ENCODE measurements around the gene AOC2.

AOC2 gene, protein sequence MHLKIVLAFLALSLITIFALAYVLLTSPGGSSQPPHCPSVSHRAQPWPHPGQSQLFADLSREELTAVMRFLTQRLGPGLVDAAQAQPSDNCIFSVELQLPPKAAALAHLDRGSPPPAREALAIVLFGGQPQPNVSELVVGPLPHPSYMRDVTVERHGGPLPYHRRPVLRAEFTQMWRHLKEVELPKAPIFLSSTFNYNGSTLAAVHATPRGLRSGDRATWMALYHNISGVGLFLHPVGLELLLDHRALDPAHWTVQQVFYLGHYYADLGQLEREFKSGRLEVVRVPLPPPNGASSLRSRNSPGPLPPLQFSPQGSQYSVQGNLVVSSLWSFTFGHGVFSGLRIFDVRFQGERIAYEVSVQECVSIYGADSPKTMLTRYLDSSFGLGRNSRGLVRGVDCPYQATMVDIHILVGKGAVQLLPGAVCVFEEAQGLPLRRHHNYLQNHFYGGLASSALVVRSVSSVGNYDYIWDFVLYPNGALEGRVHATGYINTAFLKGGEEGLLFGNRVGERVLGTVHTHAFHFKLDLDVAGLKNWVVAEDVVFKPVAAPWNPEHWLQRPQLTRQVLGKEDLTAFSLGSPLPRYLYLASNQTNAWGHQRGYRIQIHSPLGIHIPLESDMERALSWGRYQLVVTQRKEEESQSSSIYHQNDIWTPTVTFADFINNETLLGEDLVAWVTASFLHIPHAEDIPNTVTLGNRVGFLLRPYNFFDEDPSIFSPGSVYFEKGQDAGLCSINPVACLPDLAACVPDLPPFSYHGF

DNA sequence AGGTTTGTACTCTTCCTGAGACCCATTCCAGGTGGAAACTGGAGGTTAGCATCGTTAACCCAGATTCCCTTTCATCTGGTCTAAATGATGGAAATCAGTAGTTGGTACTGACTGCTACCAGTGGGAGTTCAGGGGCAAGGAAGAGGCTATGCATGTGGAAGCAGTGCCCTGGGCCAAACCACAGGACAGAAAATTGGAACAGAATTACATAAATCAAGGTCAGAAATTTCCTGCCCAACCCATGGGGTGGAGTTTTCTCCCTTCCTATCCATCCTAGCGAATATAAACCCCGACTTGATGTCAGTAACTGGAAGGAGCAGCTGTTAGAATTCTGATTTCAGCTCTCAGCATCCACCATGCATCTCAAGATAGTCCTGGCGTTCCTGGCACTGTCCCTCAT, at the start of gene AOC2:
Gene AOC2 (plus strand): TSS at position 310 of the 400 bp plus-strand sequence. CDS start 47 bp downstream, at position 357.
- H3K36me3 Mint-ChIP-seq (ENCODE audit: low read depth) = peaks cover 31% of the 10 kb centered on the region
- no peak for DNase-seq (ENCODE audit: low spot score)
- H3K27ac Mint-ChIP-seq = no peak within 1 kb of the TSS
- H3K4me1 Mint-ChIP-seq (ENCODE audit: low read depth) = peaks cover 3% of the 10 kb centered on the region
- H3K27me3 Mint-ChIP-seq (ENCODE audit: low read depth) = no peaks in the 10 kb centered on the region
- no peaks in the 10 kb centered on the region for H3K9me3 Mint-ChIP-seq
- no peak within 1 kb of the TSS for H3K4me3 Mint-ChIP-seq

DNA sequence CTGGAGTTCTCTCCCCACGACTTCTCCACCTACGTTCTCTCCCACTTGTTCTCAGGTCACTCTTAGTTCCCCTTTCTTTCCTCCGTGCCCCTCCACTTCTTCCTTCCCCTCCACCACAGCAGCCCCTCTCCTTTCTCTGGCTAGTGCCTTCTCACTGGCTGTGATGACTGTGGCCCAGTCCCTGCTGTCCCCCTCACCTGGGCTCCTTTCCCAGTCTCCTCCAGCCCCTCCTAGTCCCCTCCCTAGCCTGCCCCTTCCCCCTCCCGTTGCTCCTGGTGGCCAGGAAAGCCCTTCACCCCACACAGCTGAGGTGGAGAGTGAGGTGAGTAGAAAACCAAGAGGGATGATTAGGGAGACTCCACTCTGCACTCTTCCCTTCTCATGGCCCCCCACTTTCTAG, 49.3 kb upstream of the AOC2 start:
- peaks cover 11% of the 10 kb centered on the region for H3K4me1 Mint-ChIP-seq (ENCODE audit: low read depth)
- H3K27ac Mint-ChIP-seq = no peak overlapping the region
- peaks cover 4% of the 10 kb centered on the region for H3K9me3 Mint-ChIP-seq
- H3K36me3 Mint-ChIP-seq (ENCODE audit: low read depth) = peaks cover 11% of the 10 kb centered on the region
- peaks cover 5% of the 10 kb centered on the region for H3K27me3 Mint-ChIP-seq (ENCODE audit: low read depth)
- H3K4me3 Mint-ChIP-seq = no peak overlapping the region
- no peak for DNase-seq (ENCODE audit: low spot score)

DNA sequence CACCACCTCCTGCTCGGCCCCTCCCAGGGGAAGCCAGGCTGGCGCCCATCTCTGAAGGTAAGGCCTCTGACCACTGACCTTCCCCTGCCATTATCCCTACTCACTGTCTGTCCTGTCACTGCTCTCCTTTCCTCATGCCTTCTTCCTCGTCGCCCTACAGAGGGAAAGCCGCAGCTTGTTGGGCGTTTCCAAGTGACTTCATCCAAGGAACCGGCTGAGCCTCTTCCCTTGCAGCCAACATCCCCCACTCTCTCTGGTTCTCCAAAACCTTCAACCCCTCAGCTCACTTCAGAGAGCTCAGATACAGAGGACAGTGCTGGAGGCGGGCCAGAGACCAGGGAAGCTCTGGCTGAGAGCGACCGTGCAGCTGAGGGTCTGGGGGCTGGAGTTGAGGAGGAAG, 48.9 kb upstream of the AOC2 start:
- DNase-seq (ENCODE audit: low spot score) = no peak
- no peak overlapping the region for H3K27ac Mint-ChIP-seq
- H3K9me3 Mint-ChIP-seq = peaks cover 4% of the 10 kb centered on the region
- peaks cover 11% of the 10 kb centered on the region for H3K4me1 Mint-ChIP-seq (ENCODE audit: low read depth)
- peaks cover 6% of the 10 kb centered on the region for H3K27me3 Mint-ChIP-seq (ENCODE audit: low read depth)
- peak overlapping the region; percentile 27 for H3K4me3 Mint-ChIP-seq
- peaks cover 11% of the 10 kb centered on the region for H3K36me3 Mint-ChIP-seq (ENCODE audit: low read depth)

DNA sequence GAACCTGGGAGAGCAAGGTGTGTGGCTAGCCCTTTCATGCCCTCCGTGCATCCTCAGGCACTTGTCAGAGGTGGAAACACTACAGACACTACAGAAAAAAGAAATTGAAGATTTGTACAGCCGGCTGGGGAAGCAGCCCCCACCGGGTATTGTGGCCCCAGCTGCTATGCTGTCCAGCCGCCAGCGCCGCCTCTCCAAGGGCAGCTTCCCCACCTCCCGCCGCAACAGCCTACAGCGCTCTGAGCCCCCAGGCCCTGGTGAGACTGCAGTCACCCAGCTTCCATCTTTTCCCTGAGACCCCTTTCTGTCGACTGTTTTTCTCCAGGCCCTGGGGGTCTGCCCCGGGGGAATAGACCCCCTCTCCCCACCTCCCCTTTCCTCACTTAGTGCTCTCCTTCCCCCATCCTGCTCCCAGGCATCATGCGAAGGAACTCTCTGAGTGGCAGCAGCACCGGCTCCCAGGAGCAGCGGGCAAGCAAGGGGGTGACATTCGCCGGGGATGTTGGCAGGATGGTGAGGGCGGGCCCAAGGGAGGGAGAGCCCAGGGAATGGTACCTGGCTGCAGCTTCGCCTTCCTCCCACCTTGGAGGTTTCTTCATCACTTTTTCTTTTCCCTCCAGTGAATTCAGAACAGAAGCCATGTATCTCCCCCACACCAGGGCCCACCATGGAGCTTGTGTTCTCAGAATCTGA, 48.2 kb upstream of the AOC2 start:
- peaks cover 9% of the 10 kb centered on the region for H3K27me3 Mint-ChIP-seq (ENCODE audit: low read depth)
- peaks cover 11% of the 10 kb centered on the region for H3K4me1 Mint-ChIP-seq (ENCODE audit: low read depth)
- peak overlapping the region; percentile 44 for H3K4me3 Mint-ChIP-seq
- peaks cover 4% of the 10 kb centered on the region for H3K9me3 Mint-ChIP-seq
- peaks cover 11% of the 10 kb centered on the region for H3K36me3 Mint-ChIP-seq (ENCODE audit: low read depth)
- H3K27ac Mint-ChIP-seq = no peak overlapping the region
- DNase-seq (ENCODE audit: low spot score) = no peak

DNA sequence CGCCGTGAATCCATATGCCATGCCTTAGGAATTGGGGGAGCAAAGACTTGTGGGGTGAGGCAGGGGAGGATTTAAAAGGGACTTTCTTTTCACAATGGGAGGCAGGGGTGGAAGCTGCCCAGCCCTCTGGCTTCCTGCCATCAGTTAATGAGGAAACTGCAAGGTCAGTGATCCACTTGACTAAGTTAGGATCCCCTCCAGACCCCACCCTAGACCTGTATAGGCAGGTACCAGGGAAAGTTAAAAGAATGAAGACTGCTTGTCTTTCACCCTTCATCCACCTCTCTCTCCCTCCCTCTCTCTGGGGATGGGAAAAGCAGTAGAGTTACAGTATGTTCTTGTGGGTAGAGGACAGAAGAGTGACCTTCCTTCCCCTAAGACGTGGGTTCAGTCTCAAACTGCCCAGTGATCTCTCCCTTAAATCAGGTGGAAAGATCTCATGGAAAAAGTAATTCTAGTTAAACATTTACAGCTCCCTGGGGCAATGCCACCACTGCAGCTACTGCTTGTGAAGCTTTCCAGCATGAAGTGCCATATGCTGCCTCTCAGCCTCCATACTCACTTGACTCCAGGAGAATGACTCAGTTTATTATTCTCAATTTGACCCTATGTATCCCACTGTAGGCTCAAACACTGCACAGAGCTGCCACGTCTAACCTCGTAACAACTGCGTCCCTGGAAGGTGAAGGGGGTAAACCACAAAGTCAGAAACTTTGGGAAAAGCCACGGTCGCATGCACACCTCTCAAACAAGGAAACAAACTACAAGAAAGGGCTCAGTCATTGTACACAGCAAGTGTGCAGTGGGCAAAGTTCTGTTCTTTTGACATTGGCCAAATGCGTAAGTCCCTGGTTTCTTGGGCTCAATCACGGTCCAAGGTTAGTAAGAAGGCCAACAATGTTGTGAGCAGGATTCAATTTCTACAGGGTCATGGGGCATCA, 47.0 kb upstream of the AOC2 start:
- no peak for DNase-seq (ENCODE audit: low spot score)
- Mint-ChIP-seq H3K27ac (no peak overlapping the region), H3K27me3 (ENCODE audit: low read depth) (peaks cover 14% of the 10 kb centered on the region), H3K4me3 (peak overlapping the region; percentile 94), H3K36me3 (ENCODE audit: low read depth) (peaks cover 11% of the 10 kb centered on the region), H3K4me1 (ENCODE audit: low read depth) (peaks cover 11% of the 10 kb centered on the region), H3K9me3 (peaks cover 4% of the 10 kb centered on the region)

DNA sequence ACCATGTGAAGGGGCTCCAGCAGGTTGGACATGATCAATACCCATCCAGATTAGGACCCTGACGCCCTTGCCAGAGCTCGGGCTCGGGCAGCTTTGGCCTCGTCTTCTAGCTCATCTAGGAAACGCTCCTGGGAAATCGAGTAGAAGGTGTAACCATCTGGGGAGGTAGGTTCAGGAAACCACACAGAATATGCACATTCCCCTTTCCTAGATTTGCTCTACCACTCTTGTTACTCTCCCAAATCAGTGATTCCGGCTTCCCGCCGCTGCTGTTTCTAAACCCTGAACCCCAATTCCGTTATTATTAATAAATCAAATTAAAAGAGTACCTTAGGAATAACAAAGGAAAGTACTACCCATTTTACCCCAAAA, 46.4 kb upstream of the AOC2 start:
- H3K4me3 Mint-ChIP-seq = peak overlapping the region; percentile 94
- peak overlapping the region; percentile 75 for H3K27ac Mint-ChIP-seq

DNA sequence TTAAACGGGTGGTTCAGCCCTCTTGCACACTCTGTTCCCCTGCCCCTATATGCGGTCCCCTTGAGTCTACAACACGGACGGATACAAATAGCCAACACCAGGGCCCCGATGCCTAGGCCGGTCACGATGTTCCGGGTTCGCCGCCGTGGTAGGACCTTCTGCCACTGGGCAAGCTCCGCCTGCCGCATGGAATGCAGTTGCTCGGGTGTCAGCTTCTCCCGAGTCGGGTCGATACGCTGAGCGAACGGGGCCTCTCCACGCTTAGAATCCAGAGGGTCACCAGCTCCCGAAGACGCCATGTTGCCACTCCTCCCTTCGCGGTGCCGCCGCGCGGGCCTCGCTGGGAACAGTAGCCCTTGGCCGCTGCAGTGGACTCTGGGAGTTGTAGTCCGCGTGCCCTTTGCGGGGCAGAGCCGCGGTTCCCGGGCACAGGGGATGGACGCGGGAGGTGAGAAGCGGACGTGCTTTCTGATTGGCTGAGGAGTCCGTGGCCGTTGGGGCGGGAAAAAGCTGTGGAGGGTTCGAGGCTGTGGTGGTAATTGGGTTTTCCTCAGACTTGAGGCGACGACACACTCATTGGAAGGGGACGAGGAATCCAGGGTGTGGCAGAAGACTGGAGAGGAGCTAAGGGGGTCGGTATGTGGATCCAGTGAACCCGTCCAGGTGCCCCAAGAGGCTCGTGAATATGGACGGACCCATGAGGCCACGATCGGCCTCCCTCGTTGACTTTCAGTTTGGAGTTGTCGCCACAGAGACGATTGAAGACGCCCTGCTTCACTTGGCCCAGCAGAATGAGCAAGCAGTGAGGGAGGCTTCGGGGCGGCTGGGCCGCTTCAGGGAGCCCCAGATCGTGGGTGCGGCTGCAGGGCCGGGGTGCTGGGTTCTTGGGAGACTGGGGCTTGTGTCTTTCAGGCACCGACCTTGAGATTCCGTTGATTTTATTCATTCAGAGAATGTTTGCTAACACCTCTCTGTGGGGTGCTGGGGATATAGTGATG, 45.7 kb upstream of the AOC2 start, which contains the start of the genes CNTD1 and COA3:
Gene CNTD1 (plus strand): TSS at position 479 of the 998 bp plus-strand sequence. CDS start 207 bp downstream, at position 686.
Gene COA3 (minus strand): TSS at position 322 of the 998 bp plus-strand sequence. CDS start 23 bp downstream, at position 299.
- peak; percentile 81 for DNase-seq (ENCODE audit: low spot score)
- peaks cover 18% of the 10 kb centered on the region for H3K27me3 Mint-ChIP-seq (ENCODE audit: low read depth)
- peaks cover 11% of the 10 kb centered on the region for H3K4me1 Mint-ChIP-seq (ENCODE audit: low read depth)
- peak within 1 kb of the TSS; percentile 75 for H3K27ac Mint-ChIP-seq
- peaks cover 4% of the 10 kb centered on the region for H3K9me3 Mint-ChIP-seq
- peak within 1 kb of the TSS; percentile 94 for H3K4me3 Mint-ChIP-seq
- peaks cover 11% of the 10 kb centered on the region for H3K36me3 Mint-ChIP-seq (ENCODE audit: low read depth)

More for the DNA sequence above, 46.4 kb upstream of the AOC2 start:
- DNase-seq (ENCODE audit: low spot score) = no peak
- Mint-ChIP-seq H3K4me1 (ENCODE audit: low read depth) (peaks cover 11% of the 10 kb centered on the region), H3K36me3 (ENCODE audit: low read depth) (peaks cover 11% of the 10 kb centered on the region), H3K27me3 (ENCODE audit: low read depth) (peaks cover 18% of the 10 kb centered on the region), H3K9me3 (peaks cover 4% of the 10 kb centered on the region)

DNA sequence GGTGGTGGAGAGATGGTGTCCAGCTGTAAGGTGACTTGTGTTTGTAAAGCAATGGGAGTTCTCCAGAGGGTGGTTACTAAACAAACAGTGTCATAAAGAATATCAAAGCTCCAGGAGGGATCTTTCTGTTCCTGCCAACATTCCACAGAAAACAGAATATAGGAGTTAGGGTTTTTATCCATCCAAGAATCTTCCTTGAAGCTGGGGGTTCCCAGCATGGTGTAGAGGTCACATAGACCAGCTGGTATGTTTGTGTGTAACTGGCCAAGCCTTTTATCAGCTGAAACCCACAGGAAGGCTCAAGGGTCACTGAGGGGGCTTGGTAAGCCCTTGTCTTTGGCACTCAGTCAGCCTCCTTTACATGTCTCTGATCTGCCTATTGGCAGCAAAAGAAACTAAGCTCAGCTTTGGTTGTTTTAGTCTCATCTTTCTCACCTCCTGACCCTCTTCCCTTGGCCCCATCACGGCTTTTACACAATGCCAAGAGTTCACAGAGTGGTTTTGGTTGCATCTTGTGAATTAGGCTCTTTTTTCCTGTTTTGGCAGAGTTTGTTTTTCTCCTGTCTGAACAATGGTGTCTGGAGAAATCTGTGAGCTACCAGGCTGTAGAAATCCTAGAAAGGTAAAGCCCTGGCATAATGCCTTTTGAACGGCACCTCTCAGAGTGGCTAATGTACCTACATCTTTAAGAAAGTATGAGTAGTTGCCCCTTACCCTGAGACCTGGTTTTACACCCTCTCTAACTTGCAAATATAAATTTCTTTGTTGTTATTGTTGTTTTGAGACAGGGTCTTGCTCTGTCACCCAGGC, 41.1 kb upstream of the AOC2 start:
- Mint-ChIP-seq H3K9me3 (peaks cover 4% of the 10 kb centered on the region), H3K36me3 (ENCODE audit: low read depth) (peaks cover under 1% of the 10 kb centered on the region), H3K27ac (no peak overlapping the region), H3K27me3 (ENCODE audit: low read depth) (peaks cover 20% of the 10 kb centered on the region), H3K4me1 (ENCODE audit: low read depth) (peaks cover 5% of the 10 kb centered on the region), H3K4me3 (no peak overlapping the region)
- no peak for DNase-seq (ENCODE audit: low spot score)

DNA sequence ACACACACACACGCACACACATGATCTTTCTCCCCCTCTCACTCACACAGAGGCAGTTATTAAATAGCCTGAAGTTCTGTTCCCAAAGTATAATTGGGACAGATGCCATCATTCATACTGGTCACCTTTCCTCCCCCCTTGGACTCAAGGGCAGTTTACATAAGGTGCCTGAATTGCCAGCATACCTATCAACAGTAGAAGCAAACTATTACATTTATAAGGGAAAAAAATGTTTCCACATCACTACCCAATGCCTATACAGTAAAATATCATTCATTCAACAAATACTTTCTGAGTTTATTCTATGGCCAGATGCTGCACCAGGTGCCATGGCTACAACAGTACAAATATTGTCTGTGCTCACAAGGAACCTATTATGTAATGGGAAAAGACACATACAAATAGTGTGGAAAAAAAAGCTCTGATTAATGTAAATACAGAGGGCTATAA, 39.4 kb upstream of the AOC2 start:
- H3K9me3 Mint-ChIP-seq = no peaks in the 10 kb centered on the region
- no peak overlapping the region for H3K27ac Mint-ChIP-seq
- no peak for DNase-seq (ENCODE audit: low spot score)
- H3K4me3 Mint-ChIP-seq = no peak overlapping the region
- no peaks in the 10 kb centered on the region for H3K4me1 Mint-ChIP-seq (ENCODE audit: low read depth)
- peaks cover 18% of the 10 kb centered on the region for H3K27me3 Mint-ChIP-seq (ENCODE audit: low read depth)
- H3K36me3 Mint-ChIP-seq (ENCODE audit: low read depth) = peaks cover 4% of the 10 kb centered on the region

DNA sequence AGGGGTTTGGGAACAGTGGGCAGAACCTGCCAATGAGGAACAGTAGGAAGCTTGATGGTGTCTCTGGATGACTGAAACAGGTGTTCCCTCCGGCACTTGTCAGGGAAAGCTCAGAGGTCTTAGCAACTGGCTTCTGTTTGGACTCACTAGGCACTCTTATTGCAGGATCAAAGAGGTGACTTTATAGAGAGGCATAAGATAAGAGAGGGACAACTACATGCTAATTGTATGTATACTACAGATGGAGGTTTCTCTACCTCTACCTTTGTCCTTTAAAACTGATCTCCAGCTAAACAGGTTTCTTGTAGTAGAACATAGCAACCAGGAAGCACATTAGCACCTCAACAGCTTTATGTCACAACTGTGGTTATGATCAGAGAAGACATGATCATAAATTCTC, 38.1 kb upstream of the AOC2 start:
- Mint-ChIP-seq H3K36me3 (ENCODE audit: low read depth) (peaks cover 13% of the 10 kb centered on the region), H3K27ac (no peak overlapping the region), H3K4me1 (ENCODE audit: low read depth) (no peaks in the 10 kb centered on the region), H3K27me3 (ENCODE audit: low read depth) (peaks cover 11% of the 10 kb centered on the region), H3K9me3 (no peaks in the 10 kb centered on the region), H3K4me3 (no peak overlapping the region)
- no peak for DNase-seq (ENCODE audit: low spot score)

DNA sequence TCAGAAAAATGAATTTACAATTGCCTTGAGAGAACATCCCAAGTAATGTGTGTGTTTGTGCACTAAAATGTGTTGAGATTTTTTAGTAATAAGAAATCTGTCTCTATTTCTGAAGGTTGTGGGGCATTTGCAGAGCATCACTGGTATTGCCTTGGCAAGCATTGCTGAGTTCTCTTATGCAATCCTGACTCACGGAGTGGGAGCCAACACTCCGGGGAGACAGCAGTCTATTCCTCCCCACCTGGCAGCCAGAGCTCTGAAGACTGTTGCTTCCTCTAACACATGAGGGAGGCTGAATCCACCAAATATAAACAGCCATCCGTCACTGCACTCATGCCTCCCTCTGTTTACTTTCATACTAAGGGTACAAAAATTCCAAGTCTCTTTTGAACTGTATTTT, 35.1 kb upstream of the AOC2 start:
- Mint-ChIP-seq H3K36me3 (ENCODE audit: low read depth) (peaks cover 25% of the 10 kb centered on the region), H3K27ac (no peak overlapping the region), H3K4me1 (ENCODE audit: low read depth) (no peaks in the 10 kb centered on the region), H3K9me3 (no peaks in the 10 kb centered on the region), H3K4me3 (no peak overlapping the region), H3K27me3 (ENCODE audit: low read depth) (peaks cover 2% of the 10 kb centered on the region)
- DNase-seq (ENCODE audit: low spot score) = no peak
